ENCODE results near the gene ZBTB25.

DNA sequence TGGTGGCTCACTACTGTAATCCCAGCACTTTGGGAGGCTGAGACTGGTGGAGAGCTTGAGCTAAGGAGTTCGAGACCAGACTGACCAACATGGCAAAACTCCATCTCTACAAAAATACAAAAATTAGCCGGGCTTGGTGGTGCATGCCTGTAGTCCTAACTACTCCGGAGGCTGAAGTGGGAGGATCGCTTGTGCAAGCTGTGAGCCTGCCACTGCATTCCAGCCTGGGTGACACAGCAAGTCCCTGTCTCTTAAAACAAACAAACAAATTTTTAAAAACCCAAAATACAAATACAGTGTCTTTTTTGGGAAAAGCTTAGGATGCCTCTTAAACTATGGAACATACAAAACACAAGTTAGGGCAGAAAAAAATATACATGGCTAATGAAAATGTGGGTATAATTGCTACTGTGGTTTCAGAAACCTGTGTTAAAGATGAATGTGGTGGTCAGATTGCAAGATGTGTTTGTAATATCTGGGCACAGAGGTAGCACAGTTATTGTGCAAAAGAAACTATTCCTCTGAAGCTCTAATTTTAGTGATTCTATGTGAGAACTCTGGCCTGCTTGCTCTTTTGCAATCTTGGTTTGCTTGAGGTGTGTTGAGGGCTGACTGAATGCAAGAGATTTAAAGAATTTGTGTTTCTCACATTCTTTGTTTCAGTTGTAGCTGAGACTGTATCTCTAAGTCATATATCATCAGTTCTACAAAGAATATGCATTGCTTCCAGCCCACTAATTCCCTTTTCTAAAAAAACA, 33.0 kb upstream of the ZBTB25 start:
- TF ChIP-seq EP300 (IDR thresholded peaks at IDR 0.05; ENCODE audit: borderline replicate concordance) (no peak), RAD21 (IDR thresholded peaks at IDR 0.05; ENCODE audit: low read depth) (no peak), EGR1 (IDR thresholded peaks at IDR 0.05) (no peak), ZBTB7A (IDR thresholded peaks at IDR 0.05; ENCODE audit: low read depth) (no peak)
- TF ChIP-seq, protein P1, sequence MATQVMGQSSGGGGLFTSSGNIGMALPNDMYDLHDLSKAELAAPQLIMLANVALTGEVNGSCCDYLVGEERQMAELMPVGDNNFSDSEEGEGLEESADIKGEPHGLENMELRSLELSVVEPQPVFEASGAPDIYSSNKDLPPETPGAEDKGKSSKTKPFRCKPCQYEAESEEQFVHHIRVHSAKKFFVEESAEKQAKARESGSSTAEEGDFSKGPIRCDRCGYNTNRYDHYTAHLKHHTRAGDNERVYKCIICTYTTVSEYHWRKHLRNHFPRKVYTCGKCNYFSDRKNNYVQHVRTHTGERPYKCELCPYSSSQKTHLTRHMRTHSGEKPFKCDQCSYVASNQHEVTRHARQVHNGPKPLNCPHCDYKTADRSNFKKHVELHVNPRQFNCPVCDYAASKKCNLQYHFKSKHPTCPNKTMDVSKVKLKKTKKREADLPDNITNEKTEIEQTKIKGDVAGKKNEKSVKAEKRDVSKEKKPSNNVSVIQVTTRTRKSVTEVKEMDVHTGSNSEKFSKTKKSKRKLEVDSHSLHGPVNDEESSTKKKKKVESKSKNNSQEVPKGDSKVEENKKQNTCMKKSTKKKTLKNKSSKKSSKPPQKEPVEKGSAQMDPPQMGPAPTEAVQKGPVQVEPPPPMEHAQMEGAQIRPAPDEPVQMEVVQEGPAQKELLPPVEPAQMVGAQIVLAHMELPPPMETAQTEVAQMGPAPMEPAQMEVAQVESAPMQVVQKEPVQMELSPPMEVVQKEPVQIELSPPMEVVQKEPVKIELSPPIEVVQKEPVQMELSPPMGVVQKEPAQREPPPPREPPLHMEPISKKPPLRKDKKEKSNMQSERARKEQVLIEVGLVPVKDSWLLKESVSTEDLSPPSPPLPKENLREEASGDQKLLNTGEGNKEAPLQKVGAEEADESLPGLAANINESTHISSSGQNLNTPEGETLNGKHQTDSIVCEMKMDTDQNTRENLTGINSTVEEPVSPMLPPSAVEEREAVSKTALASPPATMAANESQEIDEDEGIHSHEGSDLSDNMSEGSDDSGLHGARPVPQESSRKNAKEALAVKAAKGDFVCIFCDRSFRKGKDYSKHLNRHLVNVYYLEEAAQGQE (IDR thresholded peaks at IDR 0.05; ENCODE audit: low read depth): no peak

Data from Ishikawa (cell line).